Esophagus muscularis mucosa (tissue), 3 donors: Measurements from ENCODE around the gene EFCC1.

Experiments used
- POLR2AphosphoS5 ChIP-seq, 2 donors: sonication (generic); formaldehyde crosslinking; IDR thresholded peaks; one replicate each; pipeline ENCODE4 v1.6.1; 2017; ENCODE audit warnings: antibody characterized with exemption in 2 of 2
- TF ChIP-seq, protein P1 (sequence below), 3 experiments: fragments of 200-600 bp in 2 of 3; fragments of 450-650 bp in 1 of 3; sonication (generic) in 2 of 3; IDR thresholded peaks; one replicate each; pipeline ENCODE4 v1.5.1; 2017 to 2019; ENCODE audit warnings: antibody characterized with exemption in 3 of 3, mild to moderate bottlenecking in 2 of 3, moderate library complexity in 1 of 3

DNA sequence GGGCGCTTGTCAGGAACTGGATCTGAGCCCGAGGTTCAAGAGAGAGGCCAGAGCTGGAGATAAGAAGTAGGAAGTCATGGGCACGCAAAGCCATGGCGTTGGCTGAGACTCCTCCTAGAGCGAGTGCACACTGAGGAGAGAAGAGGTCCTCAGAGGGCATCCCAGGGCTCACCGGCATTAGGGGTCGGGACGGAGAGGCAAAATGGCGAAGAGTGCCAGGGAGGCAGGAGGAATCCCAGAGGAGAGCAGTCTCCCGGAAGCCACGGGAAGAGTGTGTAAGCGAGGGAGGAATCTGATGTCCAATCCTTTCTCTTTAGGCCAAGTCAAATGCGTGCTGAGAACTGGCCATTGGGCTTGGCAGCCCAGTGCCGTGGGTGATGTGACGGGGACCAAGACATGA lies 24.0 kb downstream of the EFCC1 start:
- no peak for TF ChIP-seq POLR2AphosphoS5 (IDR thresholded peaks at IDR 0.05)
- TF ChIP-seq, protein P1, sequence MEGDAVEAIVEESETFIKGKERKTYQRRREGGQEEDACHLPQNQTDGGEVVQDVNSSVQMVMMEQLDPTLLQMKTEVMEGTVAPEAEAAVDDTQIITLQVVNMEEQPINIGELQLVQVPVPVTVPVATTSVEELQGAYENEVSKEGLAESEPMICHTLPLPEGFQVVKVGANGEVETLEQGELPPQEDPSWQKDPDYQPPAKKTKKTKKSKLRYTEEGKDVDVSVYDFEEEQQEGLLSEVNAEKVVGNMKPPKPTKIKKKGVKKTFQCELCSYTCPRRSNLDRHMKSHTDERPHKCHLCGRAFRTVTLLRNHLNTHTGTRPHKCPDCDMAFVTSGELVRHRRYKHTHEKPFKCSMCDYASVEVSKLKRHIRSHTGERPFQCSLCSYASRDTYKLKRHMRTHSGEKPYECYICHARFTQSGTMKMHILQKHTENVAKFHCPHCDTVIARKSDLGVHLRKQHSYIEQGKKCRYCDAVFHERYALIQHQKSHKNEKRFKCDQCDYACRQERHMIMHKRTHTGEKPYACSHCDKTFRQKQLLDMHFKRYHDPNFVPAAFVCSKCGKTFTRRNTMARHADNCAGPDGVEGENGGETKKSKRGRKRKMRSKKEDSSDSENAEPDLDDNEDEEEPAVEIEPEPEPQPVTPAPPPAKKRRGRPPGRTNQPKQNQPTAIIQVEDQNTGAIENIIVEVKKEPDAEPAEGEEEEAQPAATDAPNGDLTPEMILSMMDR (IDR thresholded peaks at IDR 0.05): no peak
